NT2/D1 (cell line): ENCODE measurements around the gene KIF19.

ENCODE experiments used
- DNase-seq: peaks from one replicate; pipeline ENCODE4 v3.0.0-alpha.2; 2011; ENCODE audit warnings: low read depth, low spot score
- H3K27me3 ChIP-seq: 2 replicates; pipeline ENCODE4 v1.6.0; 2011; ENCODE audit warnings: mild to moderate bottlenecking; ENCODE audit not compliant: insufficient read length, insufficient read depth
- H3K36me3 ChIP-seq: 2 replicates; pipeline ENCODE4 v1.6.1; 2011; ENCODE audit warnings: mild to moderate bottlenecking, low read length, mixed read lengths; ENCODE audit not compliant: insufficient read depth, insufficient read length
- H3K4me1 ChIP-seq: 2 replicates; pipeline ENCODE4 v1.5.1; 2011; ENCODE audit not compliant: insufficient read depth, insufficient read length
- H3K4me3 ChIP-seq: 2 replicates; pipeline ENCODE4 v1.5.1; 2011; ENCODE audit warnings: low read depth; ENCODE audit not compliant: insufficient read length
- H3K9ac ChIP-seq: 2 replicates; pipeline ENCODE4 v1.6.0; 2011; ENCODE audit warnings: low read depth; ENCODE audit not compliant: insufficient read length
- H3K9me3 ChIP-seq: 2 replicates; pipeline ENCODE4 v1.5.1; 2011; ENCODE audit warnings: mild to moderate bottlenecking, low read length; ENCODE audit not compliant: insufficient read depth
- SUZ12 ChIP-seq: IDR thresholded peaks from 2 replicates; pipeline ENCODE4 v1.6.1; 2011; ENCODE audit not compliant: insufficient read length, insufficient read depth; ENCODE audit errors: extremely low read depth
- YY1 ChIP-seq: IDR thresholded peaks from 2 replicates; pipeline ENCODE4 v1.6.1; 2011; ENCODE audit not compliant: insufficient read length, insufficient read depth
- ZNF274 ChIP-seq: IDR thresholded peaks from 2 replicates; pipeline ENCODE4 v1.6.1; 2011; ENCODE audit warnings: mild to moderate bottlenecking, low read depth, low read length

The KIF19 gene

DNA sequence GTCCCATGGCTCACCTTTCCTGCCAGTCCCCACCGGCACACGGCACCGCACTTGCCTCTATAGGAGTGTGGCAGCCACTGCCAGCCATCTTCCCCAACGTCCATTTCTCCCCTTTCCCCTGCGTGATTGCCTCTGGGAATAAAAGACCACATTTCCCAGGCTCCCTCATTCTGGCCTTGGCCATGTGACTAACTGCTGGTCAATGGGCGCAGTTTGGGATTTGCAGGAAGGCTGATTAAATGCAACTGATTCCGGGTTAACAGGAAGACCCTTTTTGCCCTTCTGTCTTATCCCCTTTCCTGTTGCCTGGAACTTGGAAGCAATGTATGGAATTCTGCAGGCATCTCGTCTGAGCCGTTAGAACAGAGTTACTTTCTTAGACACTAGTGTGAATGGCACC, 32.7 kb downstream of the KIF19 start:
- Histone ChIP-seq H3K9ac (no peak overlapping the region), H3K27me3 (peaks cover 51% of the 10 kb centered on the region), H3K9me3 (peaks cover 4% of the 10 kb centered on the region; the same call in 1 of the 2 replicates), H3K4me3 (no peak overlapping the region), H3K4me1 (peaks cover 37% of the 10 kb centered on the region), H3K36me3 (no peaks in the 10 kb centered on the region)
- TF ChIP-seq SUZ12 (no peak), YY1 (no peak), ZNF274 (no peak)
- no peak for DNase-seq

GRCh38 chr17:74359916-74360315, 33.9 kb downstream of the KIF19 start:
- H3K36me3 ChIP-seq, result no peaks in the 10 kb centered on the region
- H3K9me3 ChIP-seq, result peaks cover 4% of the 10 kb centered on the region; the same call in 1 of the 2 replicates
- H3K4me1 ChIP-seq, result peaks cover 37% of the 10 kb centered on the region
- no peak overlapping the region for H3K9ac ChIP-seq
- peaks cover 39% of the 10 kb centered on the region for H3K27me3 ChIP-seq
- H3K4me3 ChIP-seq, result no peak overlapping the region
- no peak for DNase-seq
- TF ChIP-seq ZNF274, result no peak
- TF ChIP-seq SUZ12, result no peak
- no peak for TF ChIP-seq YY1

GRCh38 chr17:74360899-74361229, 34.8 kb downstream of the KIF19 start:
- TF ChIP-seq ZNF274 (no peak), SUZ12 (no peak), YY1 (no peak)
- no peak for DNase-seq
- Histone ChIP-seq H3K9me3 (peaks cover 4% of the 10 kb centered on the region; the same call in 1 of the 2 replicates), H3K4me1 (peaks cover 37% of the 10 kb centered on the region), H3K36me3 (no peaks in the 10 kb centered on the region), H3K4me3 (peak overlapping the region; percentile 27), H3K9ac (peak overlapping the region; percentile 57), H3K27me3 (peaks cover 29% of the 10 kb centered on the region)

- no peak for DNase-seq
- Histone ChIP-seq H3K27me3 (peaks cover 24% of the 10 kb centered on the region), H3K36me3 (no peaks in the 10 kb centered on the region), H3K9ac (peak within 1 kb of the TSS; percentile 63), H3K4me3 (peak within 1 kb of the TSS; percentile 27), H3K9me3 (peaks cover 4% of the 10 kb centered on the region; the same call in 1 of the 2 replicates), H3K4me1 (peaks cover 35% of the 10 kb centered on the region)
- TF ChIP-seq ZNF274, result no peak
- TF ChIP-seq YY1, result no peak
- TF ChIP-seq SUZ12, result no peak
Observed at GRCh38 chr17:74361230-74362068, 35.4 kb downstream of the KIF19 start, which contains the start of gene BTBD17. TSS of gene BTBD17 (minus strand) at chr17:74361868. CDS start at chr17:74361819, 49 bp downstream.

DNA sequence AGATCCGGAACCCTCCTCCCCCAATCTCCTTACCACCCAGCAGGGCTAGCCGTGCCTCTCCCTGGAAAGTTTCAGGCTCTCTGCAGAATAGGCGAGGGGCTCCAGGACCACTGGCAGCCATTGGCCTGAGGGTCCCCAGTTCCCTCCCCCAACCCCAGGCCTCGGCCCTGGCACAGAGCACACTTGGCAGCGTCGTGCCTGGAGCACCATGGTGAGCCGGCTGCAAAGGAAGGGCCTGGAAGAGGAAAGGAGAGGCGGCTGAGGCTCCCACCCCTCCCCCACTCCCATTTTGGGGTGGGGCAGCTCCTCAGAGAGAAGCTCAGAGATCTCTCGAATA, 36.0 kb downstream of the KIF19 start:
- no peak for DNase-seq
- TF ChIP-seq ZNF274, result no peak
- no peak for TF ChIP-seq YY1
- TF ChIP-seq SUZ12, result no peak
- Histone ChIP-seq H3K9ac (no peak overlapping the region), H3K27me3 (peaks cover 18% of the 10 kb centered on the region), H3K4me3 (peak overlapping the region; percentile 5), H3K9me3 (peaks cover 4% of the 10 kb centered on the region; the same call in 1 of the 2 replicates), H3K4me1 (peaks cover 33% of the 10 kb centered on the region), H3K36me3 (no peaks in the 10 kb centered on the region)

GRCh38 chr17:74362810-74363498, 36.9 kb downstream of the KIF19 start:
- H3K9me3 ChIP-seq, result peaks cover 4% of the 10 kb centered on the region; the same call in 1 of the 2 replicates
- H3K27me3 ChIP-seq, result peaks cover 8% of the 10 kb centered on the region
- H3K4me3 ChIP-seq, result no peak overlapping the region
- H3K9ac ChIP-seq, result peak overlapping the region; percentile 46
- H3K4me1 ChIP-seq, result peaks cover 28% of the 10 kb centered on the region
- H3K36me3 ChIP-seq, result no peaks in the 10 kb centered on the region
- TF ChIP-seq SUZ12, result no peak
- TF ChIP-seq ZNF274, result no peak
- no peak for TF ChIP-seq YY1
- no peak for DNase-seq

- H3K9ac ChIP-seq, result no peak within 1 kb of the TSS
- TF ChIP-seq SUZ12, result no peak
- no peak for TF ChIP-seq YY1
- TF ChIP-seq ZNF274, result no peak
- H3K4me3 ChIP-seq, result no peak within 1 kb of the TSS
- no peak for DNase-seq
- no peaks in the 10 kb centered on the region for H3K9me3 ChIP-seq
- no peaks in the 10 kb centered on the region for H3K36me3 ChIP-seq
- peaks cover 6% of the 10 kb centered on the region for H3K27me3 ChIP-seq
- H3K4me1 ChIP-seq, result peaks cover 27% of the 10 kb centered on the region
Observed at GRCh38 chr17:74367206-74367605, 41.2 kb downstream of the KIF19 start, which contains the start of gene GPR142. TSS of gene GPR142 (plus strand) at chr17:74367506. CDS start at chr17:74369541, 2,035 bp downstream.
